8988T (cell line): Measurements from ENCODE around the gene OR6Q1.
A peak's percentile ranks its signal among the peaks of the same experiment; 100 is the strongest.

Experiments
- DNase-seq: peaks from one replicate; pipeline ENCODE4 v3.0.0; 2011

Gene OR6Q1

DNA sequence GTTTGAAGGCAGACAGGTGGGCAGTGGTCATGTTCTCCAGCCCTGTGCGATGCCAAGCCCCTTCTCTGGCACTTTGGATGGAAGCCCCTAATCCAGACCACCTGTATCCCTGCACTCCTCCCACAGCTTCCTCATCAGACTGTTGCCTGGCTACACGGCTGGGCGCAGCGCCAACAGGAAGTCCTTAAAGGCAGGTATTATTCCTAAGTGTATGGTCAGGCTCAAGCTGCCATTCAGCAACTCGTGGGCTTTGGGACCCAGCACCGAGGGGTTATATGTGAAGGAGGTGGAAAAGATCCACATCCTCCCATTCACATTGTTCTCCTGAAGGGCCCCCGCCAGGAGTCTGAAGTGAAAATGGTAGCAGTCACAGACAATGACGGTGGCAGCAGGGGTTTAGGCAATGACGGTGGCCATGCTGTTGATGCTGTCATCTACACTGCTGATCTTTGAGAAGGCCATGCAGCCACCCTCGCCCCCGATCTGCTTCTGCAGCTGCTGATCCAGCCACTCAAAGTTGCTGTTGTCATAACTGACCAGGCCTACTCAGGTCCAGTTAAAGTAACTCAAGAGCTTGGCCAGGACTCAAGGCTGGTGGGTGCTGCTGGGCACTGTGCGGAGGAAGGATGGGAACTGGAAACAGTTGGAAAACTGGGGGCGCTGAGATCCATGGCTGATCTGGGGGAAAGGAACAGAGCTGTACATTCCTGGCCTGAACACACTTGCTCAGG, 27.7 kb downstream of the OR6Q1 start:
- no peak for DNase-seq

DNA sequence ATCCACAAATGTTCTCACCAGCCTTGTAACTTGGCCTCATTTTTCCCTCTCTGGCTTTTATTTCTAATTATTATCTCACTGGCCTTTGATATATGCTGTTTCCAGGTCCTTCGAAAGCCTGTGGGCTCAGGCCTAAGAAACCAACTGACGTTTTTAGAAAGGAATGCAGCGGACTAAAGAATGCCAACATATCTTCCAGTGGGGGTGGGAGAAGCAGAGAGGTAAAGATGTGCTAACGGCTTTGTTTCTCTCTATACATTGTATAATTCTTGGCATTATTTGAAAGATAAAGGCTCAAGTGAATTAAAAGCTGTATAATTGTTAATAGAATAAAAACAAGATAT, 28.2 kb downstream of the OR6Q1 start:
- DNase-seq: peak; percentile 52

DNA sequence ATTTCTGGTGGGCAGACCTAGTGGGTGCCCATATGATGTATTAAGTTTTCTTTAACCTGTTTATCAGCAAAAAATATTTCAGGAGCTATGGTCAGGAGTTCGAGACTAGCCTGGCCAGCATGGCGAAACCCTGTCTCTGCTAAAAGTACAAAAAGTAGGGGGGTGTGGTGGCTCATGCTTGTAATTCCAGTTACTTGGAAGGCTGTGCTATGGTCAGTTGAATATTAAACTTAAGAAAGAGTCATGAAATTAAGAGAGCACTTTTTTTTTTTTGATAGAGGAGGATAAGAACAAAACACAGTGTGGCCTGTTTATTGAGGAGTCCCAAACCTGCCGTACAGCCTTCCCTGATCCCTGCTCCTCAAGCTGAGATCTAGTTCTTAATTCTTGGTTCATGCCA, 29.8 kb downstream of the OR6Q1 start:
- DNase-seq: no peak

DNA sequence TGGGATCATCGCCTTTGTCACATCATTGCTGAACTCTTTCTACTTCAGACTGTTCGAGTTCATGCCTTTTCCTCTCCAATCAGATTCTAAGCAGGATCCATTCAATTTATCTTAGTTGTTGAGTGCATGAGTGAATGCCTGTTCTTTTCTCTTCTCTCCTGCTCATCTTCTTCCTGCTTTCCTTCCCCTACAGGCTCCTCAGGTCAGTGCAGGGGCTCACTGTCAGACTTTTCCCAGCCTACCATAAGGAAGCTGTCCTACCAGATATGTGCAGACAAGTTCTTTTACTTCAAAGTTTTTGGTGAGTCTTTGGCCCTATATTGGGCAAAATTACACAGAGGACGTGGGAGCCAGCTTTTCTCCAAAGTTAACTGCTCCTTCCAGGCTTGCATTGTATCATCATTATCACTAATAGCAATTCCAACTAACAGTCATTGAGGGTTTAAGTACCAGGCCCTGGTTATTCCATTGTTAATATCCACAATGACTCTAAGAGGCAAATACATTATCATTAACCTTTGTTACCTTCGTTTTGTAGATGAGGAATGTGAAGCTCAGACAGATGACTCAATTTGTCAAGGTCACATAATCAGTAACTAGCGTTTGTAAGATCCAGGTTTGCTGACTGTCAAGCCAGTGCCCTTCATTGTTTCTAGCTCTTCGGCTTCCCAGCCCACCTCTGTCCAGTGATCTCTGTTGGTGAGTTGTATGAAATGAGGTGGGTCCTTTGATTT, 30.4 kb downstream of the OR6Q1 start:
- no peak for DNase-seq

DNA sequence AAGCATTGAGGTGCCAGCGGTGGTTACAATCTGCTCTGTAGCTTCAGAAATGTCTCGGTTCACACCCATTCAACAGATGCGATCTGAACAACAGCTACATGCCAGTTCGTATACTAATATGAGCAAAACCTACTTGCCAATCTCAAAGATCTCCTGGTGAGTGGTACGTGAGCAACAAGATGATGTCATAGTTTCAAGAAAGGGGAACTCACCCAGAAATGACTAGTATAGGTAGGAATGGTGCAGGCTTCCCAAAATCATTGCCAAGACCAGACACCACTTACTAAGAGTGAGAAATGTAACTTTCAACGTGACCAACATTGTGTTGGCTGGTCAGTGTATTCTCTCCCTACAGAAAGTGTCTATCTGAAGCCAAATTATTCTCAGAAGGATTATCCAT, 31.1 kb downstream of the OR6Q1 start:
- no peak for DNase-seq

DNA sequence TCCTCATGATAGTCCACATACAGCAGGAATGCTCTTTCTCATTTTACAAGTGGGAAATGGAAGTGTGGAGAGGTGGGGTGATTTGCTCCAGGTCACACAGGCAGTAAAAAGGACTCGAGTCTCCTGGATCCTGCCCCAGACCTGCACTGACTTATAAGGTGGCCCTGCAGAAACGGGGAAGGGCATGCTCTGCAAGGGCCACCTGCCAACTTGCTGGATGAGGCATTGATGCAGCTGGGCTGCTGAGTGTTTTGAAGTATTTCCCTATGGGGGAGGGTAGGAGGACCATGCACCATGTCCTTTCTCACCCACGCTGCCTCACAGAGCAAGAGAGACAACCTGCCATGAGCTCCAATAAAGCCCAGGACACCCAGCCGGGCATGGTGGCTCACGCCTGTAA, 36.9 kb downstream of the OR6Q1 start:
- no peak for DNase-seq

DNA sequence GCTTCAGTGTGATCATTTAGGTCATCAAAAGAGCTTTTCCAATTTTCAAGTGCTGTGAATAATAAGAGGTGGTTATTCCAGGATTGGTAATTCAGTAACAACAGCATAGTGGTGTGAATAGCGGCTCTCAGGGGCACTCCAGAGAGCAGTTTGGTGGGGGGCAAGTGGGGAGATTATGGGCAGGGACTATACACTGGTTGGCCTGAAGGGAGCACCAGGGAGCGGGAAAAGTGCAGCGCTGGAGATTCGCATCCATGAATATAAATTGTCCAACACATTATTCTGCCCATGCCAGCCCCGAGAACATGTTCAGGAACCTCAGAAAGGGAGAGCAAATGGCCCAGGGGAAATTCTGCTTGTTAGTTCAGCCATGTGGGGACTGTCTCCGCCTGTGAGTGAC, 37.9 kb downstream of the OR6Q1 start:
- DNase-seq: no peak

DNA sequence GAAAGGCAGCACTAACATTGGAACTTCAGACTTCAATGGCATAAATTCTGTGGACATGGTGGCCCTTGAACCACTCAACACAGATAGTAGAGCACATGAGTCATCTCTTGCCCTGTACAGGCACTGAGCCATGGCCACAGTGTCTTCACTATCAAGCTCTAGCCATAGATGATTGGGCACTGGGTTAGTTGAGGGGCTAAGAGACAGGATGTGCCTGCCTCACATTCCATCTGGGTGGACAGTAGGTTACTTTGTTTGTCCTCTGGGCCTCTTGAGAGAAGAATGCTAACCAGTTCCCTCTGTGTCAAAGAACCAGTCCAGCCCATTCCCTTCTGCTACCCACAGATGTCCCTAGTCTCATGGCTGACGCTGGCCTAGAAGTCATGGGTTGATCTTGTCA, 39.8 kb downstream of the OR6Q1 start:
- no peak for DNase-seq

DNA sequence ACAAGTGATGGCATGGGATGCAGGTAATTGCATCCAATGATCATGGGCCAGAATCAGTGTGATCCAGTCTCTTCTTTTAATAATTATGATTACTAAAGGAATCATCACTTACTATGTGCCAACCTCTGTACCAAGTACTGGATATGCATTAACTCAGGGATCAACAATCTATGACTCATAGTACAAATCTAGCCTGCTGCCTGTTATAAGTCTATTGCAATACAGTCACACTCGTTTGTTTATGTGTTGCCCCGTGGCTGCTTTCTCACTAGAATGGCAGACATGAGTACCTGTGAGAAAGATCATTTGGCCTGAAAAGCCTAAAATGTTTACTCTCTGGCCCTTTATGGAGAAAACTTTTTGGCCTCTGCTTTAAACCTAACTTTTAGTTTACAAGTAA, 45.0 kb downstream of the OR6Q1 start:
- no peak for DNase-seq
